Activated CD8-positive, alpha-beta memory T cell treated with anti-CD3 and anti-CD28 coated beads for 36 hours (primary cell): ENCODE results near the gene ITGB7. TPM values are rescaled to one million over a fixed set of nuclear protein-coding genes. Genes with fewer than 3 reads are reported as not detected.
"Not testable (repeated sequence)": the region's sequence is repeated elsewhere in the genome, so short reads cannot be mapped to it uniquely, and the experiment has no call there.

ENCODE experiments used
- CTCF ChIA-PET: fragments of 350-600 bp; sonication (Branson Sonifier 250); formaldehyde crosslinking; loops from one replicate; lab custom pipeline; 2021; ENCODE audit warnings: antibody characterized with exemption; lab: Charles Lee
- POLR2A ChIA-PET: fragments of 350-600 bp; sonication (Branson Sonifier 250); formaldehyde crosslinking; loops from one replicate; lab custom pipeline; 2021; ENCODE audit warnings: antibody characterized with exemption; lab: Charles Lee
- total RNA-seq, 2 experiments: library from RNA; stranded (reverse); gene quantifications; one replicate each; pipeline ENCODE4 v1.2.3, GENCODE V29; 2021

The ITGB7 gene
- total RNA-seq, 2 experiments from 2014 or later: 244 to 248 TPM

DNA sequence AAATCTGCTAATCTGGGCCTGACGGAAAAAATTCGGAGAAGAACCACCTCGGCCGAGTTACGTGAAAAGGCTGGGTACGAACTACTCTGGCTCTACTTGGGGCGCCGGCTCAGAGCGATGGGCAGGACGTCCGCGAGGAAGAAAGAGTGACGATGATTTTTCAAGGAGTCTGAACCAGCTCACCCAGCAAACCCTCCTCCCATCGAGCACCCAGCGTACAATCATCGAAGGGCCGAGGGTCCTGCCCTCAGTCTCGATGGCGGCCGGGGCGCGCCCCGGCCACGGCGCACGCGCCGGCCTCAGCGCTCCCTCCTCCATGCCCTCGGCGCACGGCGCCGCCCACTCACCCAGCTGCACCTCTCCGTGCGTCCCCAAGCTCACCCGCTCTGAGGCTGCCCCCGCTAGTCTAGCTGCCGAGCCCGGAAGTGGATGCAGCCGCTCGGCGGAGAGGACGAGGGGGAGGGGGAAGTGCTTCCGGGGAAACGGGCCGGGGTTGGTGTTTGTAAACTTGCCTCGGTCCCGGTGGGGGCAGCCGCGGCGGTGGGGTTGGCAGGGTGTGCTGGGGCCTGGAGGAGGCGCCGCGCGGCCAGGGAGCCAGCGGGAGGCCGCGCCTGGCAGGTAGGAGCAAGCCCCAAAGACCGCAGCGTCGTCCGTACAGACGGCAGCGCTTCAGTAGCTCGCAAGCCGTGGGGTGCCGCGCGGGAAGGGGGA, 26.7 kb downstream of the ITGB7 start, which contains the start of the genes CSAD and ZNF740:
Gene CSAD (minus strand): TSS at position 706 of the 711 bp plus-strand sequence. CDS start 7,455 bp downstream, outside the sequence.
Gene ZNF740 (plus strand): TSS at position 503 of the 711 bp plus-strand sequence. CDS start 1,262 bp downstream, outside the sequence.
- CTCF ChIA-PET: interaction anchor here (0.6 to 3.4 kb wide), 9 partner anchors 11 to 141 kb away, joined by 3 to 19 read pairs (median 5); partner anchors contain the start of genes AAAS and SPRYD3
- POLR2A ChIA-PET: interaction anchor here (0.6 to 2.4 kb wide), 18 partner anchors 10 to 1369 kb away, joined by 3 to 21 read pairs (median 4); partner anchors contain the start of genes AAAS, ITGB7, MYG1 and PFDN5

DNA sequence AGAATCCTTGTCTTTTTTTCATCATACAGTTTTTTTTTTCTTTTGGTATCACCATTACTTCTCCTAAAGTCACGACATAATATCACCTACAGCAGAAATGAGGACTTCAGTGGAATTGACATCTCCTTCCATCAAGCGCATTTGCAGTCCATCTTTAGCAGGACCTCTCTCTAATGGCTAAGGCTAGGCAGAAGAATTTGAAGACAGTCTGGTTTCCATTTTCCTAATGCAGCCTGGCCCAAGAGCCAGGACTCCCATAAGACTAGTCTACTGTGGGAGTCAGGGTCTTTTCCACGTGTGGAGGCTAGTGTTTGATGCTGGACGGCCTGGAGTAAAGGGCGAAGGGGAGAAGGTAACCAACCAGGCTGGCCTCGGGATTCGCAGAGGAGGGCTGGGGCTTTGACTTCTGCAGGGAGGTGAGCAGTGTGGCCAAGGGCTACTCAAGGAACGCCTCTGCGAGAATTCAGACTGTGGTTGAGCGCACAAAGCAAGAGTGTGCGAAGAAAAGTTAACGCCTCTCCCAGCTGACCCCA, 27.3 kb downstream of the ITGB7 start:
- ChIA-PET POLR2A (interaction anchor here (0.6 to 2.4 kb wide), 11 partner anchors 18 to 1369 kb away, joined by 3 to 21 read pairs (median 6); partner anchors contain the start of genes AAAS, ITGB7, MYG1 and PFDN5), CTCF (interaction anchor here (0.6 to 3.4 kb wide), 9 partner anchors 12 to 142 kb away, joined by 3 to 19 read pairs (median 5); partner anchors contain the start of genes AAAS and SPRYD3)

DNA sequence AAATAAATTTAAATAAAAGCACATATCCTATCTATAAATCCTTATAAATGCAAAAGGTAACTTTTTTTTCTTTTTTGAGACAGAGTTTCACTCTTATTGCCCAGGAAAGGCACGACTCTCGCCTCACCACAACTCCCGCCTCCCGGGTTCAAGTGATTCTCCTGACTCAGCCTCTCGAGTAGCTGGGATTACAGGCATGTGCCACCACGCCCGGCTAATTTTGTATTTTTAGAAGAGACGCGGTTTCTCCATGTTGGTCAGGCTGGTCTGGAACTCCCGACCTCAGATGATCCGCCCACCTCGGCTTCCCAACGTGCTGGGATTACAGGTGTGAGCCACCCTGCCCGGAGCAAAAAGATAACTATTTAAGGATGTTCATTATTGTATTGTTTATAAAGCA, 28.2 kb downstream of the ITGB7 start:
- CTCF ChIA-PET: interaction anchor here (1.9 to 2.1 kb wide), 3 partner anchors 17 to 21 kb away, joined by 4 to 11 read pairs (median 8); no protein-coding TSS in a partner anchor
- POLR2A ChIA-PET: not testable (repeated sequence)

DNA sequence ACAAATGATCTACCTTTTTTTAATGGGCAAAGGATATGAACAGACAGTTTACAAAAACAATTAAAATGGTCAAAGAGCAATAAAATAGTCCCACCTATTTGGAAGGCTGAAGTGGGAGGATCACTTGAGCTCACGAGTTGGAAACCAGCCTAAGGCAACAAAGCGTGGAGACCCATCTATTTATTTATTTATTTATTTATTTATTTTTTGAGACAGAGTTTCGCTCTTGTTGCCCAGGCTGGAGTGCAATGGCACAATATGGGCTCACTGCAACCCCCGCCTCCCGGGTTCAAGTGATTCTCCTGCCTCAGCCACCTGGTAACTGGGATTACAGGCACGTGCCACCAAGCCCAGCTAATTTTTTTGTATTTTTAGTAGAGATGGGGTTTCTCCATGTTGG, 29.6 kb downstream of the ITGB7 start:
- CTCF ChIA-PET: interaction anchor here (1.0 to 1.2 kb wide), 2 partner anchors 12 to 18 kb away, joined by 3 read pairs; no protein-coding TSS in a partner anchor
- POLR2A ChIA-PET: not testable (repeated sequence)

DNA sequence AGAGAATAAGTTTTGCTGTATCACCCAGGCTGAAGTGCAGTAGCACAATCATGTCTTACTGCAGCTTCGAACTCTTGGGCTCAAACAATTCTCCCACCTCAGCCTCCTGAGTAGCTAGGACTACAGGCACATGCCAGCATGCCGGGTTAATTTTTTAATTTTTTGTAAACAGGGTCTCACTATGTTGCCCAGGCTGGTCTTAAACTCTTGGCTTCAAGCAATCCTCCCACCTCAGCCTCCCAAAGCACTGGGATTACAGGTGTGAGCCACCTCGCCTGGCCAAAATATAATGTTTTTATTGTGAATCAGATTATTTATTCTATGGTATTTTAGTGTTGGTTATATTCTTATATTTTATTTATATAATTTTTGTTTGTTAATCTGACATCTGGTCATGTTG, 30.3 kb downstream of the ITGB7 start:
- CTCF ChIA-PET: interaction anchor here (1.0 to 1.2 kb wide), 2 partner anchors 12 to 17 kb away, joined by 3 read pairs; no protein-coding TSS in a partner anchor
- POLR2A ChIA-PET: no interaction called here

DNA sequence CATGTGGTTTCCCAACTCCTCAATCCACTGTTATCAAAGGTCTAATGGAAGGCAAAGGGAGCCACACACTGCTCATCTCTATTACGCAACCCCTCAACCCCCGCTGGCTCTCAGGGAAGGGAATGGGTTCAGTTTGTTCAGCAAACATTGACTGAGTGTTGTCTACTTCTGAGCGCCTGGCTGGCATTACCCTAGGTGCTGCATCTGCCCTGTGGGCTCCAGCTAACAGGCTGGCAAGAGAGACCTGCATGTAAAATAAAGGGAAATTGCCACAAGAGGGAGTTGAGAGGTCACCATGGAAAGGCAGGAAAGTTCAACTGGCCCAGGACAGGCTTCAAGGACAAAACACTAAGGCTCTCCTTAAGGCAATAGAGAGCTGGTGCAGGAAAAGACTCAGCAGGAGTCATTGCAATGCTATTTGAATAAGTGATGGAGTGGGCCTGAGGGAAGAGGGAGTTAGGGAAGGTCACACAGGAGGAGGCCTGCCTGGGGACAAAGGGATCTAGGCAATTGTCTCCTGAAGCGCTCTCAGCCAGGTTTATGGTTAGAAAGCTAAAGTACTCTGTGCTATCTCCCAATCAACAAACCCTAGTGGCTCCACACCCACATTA, 32.1 kb downstream of the ITGB7 start:
- POLR2A ChIA-PET: no interaction called here
- CTCF ChIA-PET: interaction anchor here (0.9 kb wide), 1 partner anchor 147 kb away, joined by 3 read pairs; no protein-coding TSS in a partner anchor

DNA sequence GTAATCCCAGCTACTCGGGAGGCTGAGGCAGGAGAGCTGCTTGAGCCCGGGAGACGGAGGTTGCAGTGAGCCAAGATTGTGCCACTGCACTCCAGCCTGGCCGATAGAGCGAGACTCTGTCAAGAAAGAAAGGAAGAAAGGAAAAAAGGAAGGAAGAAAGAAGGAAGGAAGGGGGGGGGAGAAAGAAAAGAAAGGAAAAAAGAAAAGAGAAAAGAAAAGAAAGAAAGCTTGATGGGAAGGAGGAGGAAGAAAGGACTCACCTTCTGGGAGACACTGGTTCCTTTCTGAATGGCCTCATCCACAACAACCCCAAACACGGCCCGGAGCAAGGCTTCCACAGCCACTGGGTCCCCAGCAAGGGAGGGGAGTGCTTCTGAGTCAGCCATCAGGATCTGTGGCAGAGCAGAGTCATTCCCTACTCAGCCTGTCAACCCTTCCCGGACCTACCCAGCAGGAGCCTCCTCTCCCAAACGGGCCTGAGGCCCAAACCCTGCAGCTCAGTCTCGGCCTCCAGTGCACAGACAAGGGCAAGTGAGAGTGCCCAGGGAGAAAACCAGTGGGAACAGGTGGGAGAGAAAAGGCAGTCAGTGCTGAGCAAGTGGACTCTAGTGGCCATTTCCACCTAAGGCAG, 33.9 kb downstream of the ITGB7 start:
- CTCF ChIA-PET: interaction anchor here (0.6 to 1.2 kb wide), 7 partner anchors 10 to 245 kb away, joined by 3 to 5 read pairs (median 3); a partner anchor contains a TSS
- POLR2A ChIA-PET: interaction anchor here (0.6 kb wide), 1 partner anchor 565 kb away, joined by 11 read pairs; no protein-coding TSS in a partner anchor

DNA sequence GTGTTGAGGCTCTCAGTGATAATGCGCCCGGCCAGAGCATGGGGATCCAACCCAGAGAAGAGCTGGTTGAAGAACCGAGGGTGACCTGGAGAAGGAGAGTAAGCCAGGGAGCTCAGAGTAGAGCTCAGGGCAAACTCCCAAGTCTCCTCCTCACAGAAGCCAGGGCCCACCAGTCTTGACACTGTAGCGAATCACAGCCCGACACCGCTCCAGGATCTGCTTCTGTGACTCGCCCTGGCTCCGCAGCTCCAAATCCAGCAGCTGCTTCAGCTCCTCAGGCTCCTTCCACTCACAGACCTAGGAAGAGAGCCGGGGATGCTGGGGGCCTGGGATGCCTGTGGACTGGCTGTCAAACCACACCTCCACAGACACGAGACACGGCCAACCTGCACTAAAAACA, 34.7 kb downstream of the ITGB7 start:
- ChIA-PET CTCF (interaction anchor here (1.0 to 1.3 kb wide), 5 partner anchors 13 to 180 kb away, joined by 3 to 5 read pairs (median 3); a partner anchor contains a TSS), POLR2A (no interaction called here)

DNA sequence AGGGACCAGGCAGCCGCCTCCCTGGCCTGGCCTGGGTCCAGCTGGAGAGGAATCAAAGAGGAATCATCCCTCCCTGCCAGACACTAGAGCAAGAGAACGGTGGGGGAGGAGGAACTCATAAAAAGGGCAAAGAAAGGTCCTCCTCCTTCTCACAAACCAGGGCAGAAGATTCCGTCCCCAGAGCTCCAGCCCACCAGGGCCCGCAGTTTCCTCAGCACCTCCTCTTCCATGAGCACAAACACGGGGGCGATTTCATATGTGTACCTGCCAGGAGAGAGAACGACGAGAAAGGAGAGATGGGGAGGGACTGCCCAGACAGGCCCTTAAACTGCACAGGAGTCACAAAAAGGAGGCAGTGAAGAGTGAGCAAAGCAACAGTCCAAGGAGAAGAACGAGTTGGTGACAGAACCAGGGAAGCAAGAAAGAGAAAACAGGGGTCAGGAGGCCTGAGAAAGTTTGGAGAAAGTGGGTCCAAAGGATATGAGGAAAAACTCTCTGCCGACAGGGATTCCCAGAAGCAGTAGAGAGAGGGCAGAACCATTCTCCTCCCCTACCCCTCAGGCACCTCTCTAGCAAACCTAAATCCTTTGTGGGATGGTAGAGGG, 35.2 kb downstream of the ITGB7 start:
- POLR2A ChIA-PET: no interaction called here
- CTCF ChIA-PET: interaction anchor here (1.0 to 1.3 kb wide), 3 partner anchors 13 to 173 kb away, joined by 3 to 5 read pairs (median 4); no protein-coding TSS in a partner anchor

DNA sequence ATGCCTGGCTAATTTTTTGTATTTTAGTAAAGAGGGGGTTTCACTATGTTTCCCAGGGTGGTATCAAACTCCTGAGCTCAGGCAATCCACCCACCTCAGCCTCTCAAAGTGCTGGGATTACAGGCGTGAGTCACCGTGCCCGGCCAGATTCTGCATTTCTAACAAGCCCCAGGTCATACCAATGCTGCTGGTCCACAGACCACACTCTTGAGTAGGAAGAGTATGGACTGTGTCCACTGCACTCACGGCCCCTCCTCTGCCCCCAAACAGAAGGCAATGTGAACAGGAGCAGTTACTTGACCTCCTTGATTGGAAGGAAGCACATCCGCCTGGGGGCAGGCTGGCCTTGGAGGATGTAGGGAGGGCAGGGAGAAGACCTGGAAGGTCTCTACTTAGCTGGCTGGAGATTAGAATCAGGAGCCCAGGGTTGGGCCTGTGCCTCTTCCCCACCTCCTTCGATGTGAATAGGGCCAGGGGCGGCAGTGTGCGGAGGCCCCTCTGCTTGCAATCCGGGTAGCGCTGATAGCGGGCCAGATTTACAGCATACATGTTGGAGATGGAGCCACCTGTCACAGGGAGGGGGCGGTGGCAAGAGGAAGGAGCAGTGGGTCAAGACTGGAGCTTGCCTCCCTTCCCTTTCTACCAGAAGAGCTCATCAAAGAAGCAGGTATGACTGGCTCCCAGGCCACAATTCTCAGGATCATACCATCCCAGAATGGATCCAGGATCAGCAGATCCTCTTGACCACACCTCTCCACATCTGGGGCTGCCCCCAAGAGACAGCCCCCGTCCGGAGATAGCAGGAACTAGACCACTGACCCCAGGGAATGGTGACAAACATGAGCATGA, 36.0 kb downstream of the ITGB7 start:
- POLR2A ChIA-PET: no interaction called here
- CTCF ChIA-PET: interaction anchor here (1.3 kb wide), 1 partner anchor 11 kb away, joined by 5 read pairs; no protein-coding TSS in a partner anchor

DNA sequence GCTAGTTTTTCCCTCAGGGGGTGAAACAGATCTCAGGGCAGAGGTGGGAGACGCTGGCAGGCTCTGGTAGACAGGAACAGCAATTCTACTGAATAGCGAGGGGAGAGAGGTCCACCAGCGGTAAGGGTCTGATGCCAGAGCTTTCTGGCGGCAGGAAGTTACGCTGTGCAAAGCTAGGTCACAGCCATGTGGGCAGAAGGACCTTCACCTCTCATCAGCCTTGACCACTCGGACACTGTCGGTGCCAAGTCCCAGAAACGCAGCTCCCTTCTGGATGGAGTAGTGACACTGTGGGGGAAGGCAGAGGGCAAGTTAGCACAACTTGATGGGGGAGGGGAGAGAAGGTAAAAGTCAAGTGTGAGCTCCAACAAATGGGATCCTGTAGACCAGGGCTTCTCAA, 36.8 kb downstream of the ITGB7 start:
- ChIA-PET POLR2A (no interaction called here), CTCF (interaction anchor here (1.3 kb wide), 1 partner anchor 11 kb away, joined by 5 read pairs; no protein-coding TSS in a partner anchor)

DNA sequence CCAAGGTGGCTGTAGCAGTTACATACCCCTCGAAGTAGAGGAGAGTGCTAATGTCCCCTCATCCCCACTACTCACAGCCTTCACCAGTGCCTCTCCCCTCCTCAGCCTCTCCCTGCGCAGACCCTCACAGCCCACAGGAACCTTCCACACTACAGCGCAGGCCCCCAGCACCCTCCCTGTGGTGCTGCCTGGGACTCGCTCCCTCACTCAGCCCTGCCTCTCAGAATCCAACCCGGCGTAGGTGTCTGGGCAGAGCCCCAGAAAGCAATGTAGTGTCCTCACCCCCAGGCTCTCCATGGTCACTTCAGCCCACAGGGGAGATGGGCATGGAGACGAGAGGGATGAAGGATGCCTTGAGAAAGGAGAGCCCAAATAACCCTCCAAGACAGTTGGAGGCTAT, 37.4 kb downstream of the ITGB7 start:
- ChIA-PET POLR2A (no interaction called here), CTCF (no interaction called here)

DNA sequence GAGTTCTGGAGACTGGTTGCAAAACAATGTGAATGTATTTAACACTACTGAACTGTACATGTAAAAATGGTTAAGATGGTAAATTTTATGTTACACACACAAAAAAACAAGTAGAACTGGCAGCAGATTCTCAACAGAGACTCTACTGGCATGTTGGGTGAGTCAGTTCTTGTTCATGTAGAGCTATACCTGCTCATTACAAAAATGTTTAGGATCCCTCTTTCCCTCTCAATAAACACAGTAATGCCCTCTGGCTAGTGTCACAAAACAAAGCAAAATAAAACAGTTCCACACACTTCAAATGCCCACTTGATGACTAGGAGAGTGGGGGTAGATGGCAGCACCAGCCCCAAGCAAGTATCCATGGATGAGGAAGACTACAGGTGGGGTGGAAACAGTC, 40.2 kb downstream of the ITGB7 start:
- ChIA-PET CTCF (no interaction called here), POLR2A (interaction anchor here (0.6 kb wide), 1 partner anchor 286 kb away, joined by 3 read pairs; no protein-coding TSS in a partner anchor)

DNA sequence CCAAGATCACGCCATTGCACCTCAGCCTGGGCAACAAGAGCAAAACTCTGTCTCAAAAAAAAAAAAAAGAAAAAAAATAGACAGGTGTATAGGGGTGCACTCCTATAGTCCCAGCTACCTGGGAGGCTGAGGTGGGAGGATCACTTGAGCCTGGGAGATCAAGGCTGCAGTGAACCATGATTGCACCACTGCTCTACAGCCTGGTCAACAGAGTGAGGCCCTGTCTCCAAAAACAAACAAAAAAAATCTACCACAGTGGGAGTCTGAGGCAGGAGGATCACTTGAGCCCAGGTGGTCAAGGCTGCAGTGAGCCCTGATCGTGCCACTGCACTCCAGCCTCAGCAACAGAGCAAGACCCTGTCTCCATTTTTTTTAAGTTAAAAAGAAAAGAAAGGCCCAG, 44.0 kb downstream of the ITGB7 start:
- CTCF ChIA-PET, POLR2A ChIA-PET: not testable (repeated sequence)

DNA sequence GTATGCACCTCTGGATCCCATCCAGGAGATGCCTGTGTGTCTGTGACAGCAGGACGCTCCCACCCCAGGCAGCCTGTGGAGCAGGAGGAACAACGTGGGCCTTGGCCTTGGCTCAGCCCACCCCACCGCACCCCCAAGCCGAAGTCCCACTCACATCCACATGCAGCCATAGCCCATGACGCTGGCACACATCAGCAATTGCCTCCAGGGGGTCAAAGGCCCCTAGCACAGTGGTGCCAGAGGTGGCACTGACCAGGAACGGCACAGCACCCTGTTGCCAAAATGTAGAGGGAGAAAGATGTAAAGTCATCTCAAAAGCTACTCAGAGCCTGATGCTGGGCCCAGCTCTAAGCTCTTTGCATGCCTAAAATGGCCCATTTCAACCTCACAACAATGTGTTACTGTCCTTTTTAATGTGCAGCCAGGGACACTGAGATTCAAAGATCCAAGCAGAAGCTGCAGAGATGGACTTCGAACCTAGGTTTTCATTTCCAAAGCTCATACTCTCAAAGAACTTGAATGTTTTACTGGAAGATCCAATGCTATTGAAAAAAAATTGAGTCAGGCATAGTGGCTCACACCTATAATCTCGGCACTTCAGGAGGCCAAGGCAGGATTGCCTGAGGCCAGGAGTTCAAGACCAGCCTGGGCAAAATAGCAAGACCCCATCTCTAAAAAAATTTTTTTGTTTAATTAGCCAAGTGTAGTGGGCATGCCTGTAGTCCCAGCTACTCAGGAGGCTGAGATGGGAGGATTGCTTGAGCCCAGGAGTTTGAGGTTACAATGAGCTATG, 45.7 kb downstream of the ITGB7 start:
- POLR2A ChIA-PET: no interaction called here
- CTCF ChIA-PET: interaction anchor here (0.6 to 3.5 kb wide), 10 partner anchors 9 to 160 kb away, joined by 3 to 26 read pairs (median 6); partner anchors contain the start of genes AAAS, PFDN5 and ZNF740

DNA sequence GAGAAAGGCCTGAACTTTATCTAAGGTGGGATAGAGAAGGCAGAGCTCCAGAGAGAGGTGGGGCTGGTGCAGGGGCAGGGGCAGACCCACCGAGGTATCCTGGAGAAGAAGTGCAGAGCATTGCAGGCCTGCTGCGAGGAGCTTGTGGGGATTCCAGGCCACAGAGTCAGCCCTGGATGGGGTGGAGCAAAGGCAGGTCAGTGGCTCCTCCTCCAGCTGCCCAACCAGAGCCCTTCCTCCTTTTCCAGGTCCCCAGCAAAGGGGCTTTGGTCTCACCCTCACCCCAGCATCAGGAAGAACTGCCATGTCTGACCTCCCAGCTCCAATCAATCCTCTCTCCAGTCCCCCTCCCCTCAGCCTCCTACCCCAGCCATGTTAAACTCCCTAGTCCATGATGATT, 46.4 kb downstream of the ITGB7 start:
- CTCF ChIA-PET: interaction anchor here (0.7 to 3.5 kb wide), 22 partner anchors 10 to 161 kb away, joined by 3 to 26 read pairs (median 6); partner anchors contain the start of genes AAAS, ESPL1, MYG1 and PFDN5
- POLR2A ChIA-PET: interaction anchor here (1.4 kb wide), 1 partner anchor 161 kb away, joined by 3 read pairs; the partner anchor contains the start of gene AAAS
